Activated CD4-positive, CD25-positive, alpha-beta regulatory T cell treated with anti-CD3 and anti-CD28 coated beads, Interleukin-2, amount 50 U/mL, for 24 hours (primary cell): ENCODE measurements around the gene SERBP1.

Experiments
- ATAC-seq, 2 donors: fragments of 150-1000 bp; cut with Tn5 transposase; one replicate each; pipeline ENCODE4 v1.10.0; 2021; ENCODE audit warnings: mild to moderate bottlenecking in 1 of 2, moderate library complexity in 1 of 2

The SERBP1 gene

DNA sequence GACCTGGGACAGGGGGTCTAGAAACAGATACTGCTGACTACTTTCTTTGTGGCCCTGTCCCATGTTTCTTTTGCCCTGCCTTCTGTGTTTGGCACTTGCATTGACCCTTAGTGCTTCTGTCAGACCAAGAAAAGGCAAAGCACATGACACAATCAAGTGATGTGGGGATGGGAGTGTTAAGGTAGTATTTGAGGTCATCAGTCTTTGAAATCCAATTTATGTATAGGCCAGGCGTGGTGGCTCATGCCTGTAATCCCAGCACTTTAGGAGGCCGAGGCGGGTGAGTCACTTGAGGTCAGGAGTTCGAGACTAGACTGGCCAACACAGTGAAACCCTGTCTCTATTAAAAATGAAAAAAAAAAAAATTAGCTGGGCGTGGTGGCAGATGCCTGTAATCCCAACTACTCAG lies 26.0 kb downstream of the SERBP1 start:
- ATAC-seq = no peak

DNA sequence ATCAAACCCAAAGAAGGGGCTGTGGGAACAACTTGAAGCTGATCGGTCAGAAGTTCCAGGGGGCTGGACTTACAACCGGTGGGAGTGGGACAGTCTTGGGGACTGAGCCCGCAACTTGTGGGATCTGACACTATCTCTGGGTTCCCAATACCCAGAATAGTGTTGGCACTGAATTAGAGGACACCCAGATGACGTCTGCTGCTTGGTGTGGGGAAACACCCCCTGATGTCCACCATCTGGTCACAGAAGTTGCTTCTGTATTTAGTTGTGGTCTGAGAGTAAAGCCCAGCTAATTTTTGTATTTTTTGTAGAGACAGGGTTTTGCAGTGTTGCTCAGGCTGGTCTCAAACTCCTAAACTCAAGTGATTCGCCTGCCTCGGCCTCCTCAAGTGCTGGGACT lies 28.8 kb downstream of the SERBP1 start:
- ATAC-seq = no peak

DNA sequence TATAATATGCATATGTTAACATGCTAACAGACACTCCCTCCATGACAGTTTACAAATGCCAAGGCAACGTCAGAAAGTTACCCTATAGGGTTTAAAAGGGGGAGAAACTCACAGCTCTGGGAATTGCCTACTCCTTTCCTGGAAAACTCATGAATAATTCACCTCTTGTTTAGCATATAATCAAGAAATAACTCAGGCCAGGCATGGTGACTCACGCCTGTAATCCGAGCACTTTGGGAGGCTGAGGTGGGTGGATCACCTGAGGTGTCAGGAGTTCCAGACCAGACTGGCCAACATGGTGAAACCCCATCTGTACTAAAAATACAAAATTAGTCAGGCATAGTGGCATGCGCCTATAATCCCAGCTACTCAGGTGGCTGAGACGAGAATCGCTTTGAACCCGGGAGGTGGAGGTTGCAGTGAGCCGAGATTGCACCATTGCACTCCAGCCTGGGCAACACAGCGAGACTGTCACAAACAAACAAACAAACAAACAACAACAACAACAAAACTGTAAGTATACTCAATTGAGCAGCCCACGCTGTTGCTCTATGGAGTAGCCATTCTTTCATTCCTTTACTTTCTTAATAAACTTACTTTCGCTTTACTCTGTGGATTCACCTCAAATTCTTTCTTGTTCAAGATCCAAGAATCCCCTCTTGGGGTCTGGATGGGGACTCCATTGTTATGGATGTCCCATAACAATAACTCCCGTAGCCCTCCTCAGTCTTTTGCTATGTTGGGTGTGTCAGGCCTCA lies 30.0 kb downstream of the SERBP1 start:
- ATAC-seq = peak; percentile 74 to 75

DNA sequence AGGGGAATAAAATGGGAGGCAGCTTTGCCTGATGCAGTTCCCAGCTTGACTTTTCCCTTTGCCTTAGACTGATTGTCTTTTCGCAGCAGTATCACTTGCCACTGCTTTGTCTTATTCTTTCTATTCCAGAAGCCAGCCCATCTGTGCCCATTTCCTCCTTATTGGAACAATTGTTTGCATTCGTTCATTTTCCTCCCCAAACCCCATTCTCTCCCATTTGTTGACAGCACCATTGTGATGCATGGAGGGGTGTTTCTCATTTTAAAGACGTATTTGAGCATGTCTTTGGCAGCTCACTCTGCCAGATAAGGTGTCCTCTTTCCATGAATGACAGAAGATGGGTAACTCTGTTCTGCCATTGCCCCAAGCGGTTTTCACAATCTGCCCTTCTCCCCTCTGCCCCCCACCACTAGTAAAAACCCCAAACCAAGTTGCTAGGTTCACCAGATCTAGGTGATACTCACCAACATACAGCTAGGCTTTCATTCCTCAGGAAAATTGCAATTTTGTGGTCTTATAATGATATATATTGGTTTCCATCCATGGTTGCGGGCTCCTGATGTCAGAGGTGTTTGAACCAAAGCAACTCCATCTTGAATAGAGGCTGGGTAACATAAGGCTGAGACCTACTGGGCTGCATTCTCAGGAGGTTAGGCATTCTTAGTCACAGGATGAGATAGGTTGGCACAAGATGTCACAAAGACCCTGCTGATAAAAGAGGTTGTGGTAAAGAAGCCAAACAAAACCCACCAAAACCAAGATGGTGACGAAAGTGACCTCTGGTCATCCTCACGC lies 30.8 kb downstream of the SERBP1 start:
- peak; percentile 15 to 22 for ATAC-seq

DNA sequence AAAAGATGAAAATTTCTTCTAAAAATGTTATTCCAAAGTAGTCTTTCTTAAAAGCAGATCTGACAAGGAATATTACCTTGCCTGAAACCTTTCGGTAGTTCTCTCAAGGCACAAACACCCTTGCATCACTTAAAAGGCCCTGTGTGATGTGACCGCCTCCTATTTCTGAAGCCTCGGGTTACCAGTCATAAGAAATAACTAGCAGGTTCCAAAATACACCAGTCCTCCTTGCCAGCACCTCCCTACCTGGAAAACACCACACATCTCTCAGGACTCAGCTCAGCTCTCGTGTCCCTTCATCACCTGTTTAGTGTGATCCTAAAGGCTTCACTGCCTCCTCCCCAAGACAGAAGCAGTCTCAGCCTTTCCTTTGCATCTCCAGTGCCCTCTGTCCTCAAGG lies 35.7 kb downstream of the SERBP1 start:
- no peak for ATAC-seq

GRCh38 chr1:67393737-67394136 lies 36.5 kb downstream of the SERBP1 start:
- ATAC-seq = no peak

DNA sequence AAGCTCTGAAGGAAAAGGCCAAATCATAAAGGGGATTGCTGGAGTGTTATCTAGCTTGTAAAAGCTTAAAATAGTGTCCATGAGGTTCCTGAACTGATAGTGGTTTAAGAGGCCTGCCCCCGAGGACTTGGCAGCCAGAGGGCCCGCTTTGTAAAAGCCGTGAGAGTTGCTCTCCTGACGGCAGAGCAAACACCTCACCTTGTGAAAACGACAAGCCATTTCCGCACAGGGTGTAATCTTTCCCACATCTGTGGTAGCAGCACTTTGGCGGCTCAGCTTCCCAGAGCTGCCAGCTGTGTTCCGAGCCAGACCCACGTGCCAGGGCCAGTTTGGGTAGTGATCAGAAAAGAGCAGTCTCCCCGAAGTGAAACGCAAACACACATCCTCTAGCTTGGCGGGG lies 37.0 kb downstream of the SERBP1 start:
- ATAC-seq = no peak

GRCh38 chr1:67390041-67390887 lies 39.9 kb downstream of the SERBP1 start:
- ATAC-seq = no peak

DNA sequence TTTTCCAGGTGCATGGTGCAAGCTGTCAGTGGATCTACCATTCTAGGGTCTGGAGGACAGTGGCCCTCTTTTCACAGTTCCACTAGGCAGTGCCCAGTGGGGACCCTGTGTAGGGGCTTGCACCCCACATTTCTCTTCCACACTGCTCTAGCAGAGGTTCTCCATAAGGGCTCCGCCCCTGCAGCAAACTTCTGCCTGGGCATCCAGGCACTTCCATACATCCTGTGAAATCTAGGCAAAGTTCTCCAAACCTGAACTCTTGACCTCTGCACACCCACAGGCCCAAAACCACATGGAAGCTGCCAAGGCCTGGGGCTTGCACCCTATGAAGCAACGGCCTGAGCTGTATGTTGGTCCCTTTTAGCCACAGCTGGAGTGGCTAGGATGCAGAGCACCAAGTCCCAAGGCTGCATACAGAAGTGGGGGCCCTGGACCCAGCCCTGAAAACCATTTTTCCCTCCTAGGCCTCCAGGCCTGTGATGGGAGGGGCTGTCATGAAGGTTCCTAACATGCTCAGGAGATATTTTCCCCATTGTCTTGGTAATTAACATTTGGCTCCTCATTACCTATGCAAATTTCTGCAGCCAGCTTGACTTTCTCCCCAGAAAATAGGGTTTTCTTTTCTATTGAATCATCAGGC lies 46.1 kb downstream of the SERBP1 start:
- ATAC-seq = no peak

GRCh38 chr1:67382292-67382691 lies 47.9 kb downstream of the SERBP1 start:
- ATAC-seq = no peak

DNA sequence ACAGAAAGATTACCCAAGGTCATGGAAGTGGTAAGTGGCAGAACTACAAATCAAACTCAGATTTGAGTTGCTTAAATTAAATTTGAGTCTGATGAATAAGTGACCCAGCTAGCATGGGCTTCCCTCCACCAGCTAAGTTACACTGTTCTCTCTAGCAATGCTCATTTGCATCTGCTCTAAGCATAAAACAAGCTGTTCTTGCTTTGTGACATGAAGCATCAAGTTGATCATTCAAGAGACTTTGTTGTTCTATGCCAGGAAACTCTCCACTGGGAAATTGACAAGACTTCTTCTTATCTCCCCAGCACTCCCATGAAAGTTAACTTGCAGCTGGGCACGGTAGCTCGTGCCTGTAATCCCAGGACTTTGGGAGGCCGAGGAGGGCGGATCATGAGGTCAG lies 49.0 kb downstream of the SERBP1 start:
- ATAC-seq = no peak

DNA sequence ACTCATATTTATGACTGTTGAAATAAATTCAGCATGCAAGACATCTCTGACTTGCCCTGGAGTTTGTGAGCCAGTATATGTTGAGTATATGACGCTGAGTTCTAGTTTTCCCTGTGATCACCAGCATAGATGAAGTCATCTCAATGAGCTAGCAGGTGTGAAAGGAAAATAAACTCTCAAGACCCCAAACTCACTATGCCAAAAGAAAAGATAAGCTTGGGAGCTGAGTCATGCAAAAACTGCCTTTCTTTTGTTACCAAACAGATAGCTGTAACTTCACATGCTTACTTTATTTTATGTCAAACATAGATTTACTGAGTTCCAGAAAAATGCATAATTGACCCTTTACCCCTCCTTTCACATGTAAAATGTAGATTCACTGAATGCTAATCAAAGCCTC lies 52.9 kb downstream of the SERBP1 start:
- no peak for ATAC-seq

DNA sequence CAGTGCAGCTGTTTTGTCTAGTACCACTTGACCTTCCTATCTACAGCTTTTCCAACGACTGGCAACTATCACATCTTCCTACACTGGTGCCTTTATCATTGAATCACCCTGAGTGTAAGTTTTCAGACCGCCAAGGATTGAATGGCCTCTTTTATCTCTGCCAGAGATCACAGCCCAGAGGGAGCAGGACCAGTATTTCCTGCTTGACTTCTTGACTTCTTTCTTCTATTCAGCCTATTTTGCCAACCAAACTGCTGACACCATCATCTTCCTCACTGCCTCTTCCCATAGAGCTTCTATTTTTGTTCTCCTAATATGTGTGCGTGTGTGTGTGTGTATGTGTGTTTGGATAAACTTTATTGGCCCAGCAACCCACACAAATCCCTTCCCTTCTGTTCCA lies 53.8 kb downstream of the SERBP1 start:
- ATAC-seq = no peak

DNA sequence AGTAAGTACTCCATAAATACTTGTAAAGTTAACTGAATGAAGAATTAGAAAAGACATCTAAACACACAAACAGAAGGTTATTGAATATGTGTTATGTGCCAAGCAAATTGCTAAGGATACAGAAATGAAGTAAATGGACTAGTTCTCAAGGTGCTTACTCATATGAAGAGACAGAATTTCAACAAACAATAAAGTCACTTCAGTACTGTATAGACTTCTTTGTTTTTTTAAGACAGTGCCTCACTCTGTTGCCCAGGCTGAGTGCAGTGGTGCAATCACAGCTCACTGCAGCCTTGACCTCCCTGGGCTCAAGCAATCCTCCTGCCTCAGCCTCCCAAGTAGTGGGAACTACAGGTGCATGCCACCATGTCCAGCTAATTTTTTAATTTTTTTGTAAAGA lies 57.3 kb downstream of the SERBP1 start:
- peak; percentile 28 to 62 for ATAC-seq

- no peak for ATAC-seq
Observed at GRCh38 chr1:67372136-67372535, 58.1 kb downstream of the SERBP1 start.

- no peak for ATAC-seq
Observed at GRCh38 chr1:67371681-67372080, 58.5 kb downstream of the SERBP1 start.

DNA sequence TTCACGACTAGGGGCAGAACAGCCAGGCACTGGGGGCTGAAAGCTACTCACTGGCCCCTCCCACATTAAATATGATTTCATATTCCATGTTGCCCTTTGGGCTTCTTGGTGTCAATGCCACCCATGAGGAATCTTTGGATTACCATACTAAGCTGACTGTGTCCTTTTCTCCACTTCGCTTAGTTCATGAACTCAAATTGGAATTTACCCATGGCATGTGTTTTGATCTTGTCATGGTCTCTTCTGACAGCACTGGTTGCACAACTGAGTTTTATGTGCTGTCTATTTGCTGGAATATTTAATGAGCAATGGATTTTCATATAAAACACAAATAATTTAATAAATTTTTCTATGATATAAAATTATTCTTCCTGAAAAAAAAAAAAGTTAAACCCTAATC lies 59.2 kb downstream of the SERBP1 start:
- ATAC-seq = no peak

GRCh38 chr1:67368046-67368514 lies 62.1 kb downstream of the SERBP1 start:
- ATAC-seq = no peak

DNA sequence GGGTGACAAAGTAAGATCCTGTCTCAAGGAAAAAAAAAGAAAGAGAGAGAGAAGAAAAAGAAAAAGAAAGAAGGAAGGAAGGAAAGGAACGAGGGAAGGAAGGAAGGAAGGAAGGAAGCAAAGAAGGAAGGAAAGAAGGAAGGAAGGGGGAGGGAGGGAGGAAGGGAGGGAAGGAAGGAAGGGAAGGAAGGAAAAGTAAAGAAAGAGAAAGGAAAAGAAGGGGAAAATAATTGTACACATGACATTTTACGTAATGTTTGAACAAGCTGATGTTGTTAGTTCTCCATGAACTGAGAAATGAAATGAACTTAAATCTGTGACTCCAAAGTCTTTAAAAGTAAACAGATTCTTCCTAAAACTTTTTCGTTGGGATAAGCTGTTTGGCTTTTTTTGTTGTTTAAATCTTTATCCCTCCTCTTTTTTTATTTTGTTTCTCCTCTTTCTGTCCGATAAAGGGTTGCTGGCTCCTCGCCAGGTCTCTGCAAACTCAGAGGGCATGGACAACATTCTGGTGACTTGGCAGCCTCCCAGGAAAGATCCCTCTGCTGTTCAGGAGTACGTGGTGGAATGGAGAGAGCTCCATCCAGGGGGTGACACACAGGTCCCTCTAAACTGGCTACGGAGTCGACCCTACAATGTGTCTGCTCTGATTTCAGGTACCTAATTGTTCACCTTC lies 62.7 kb downstream of the SERBP1 start:
- no peak for ATAC-seq

GRCh38 chr1:67361641-67362040 lies 68.6 kb downstream of the SERBP1 start:
- ATAC-seq = no peak

DNA sequence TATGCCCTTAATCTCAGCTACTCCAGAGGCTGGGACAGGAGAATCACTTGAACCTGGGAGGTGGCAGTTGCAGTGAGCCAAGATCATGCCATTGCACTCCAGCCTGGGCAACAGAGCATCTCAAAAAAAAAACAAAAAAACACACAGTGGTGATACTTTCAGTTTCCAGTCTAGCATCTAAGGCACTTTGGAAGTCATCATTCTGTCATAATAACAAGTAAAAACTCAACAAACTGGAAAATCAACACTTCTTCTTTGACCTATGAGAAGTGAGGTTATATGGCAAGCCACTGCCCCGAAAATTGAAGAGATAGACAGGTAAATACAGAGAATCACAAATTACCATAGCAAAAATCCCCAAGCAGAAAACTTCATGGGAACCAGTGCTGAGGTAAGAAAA lies 70.6 kb downstream of the SERBP1 start:
- ATAC-seq = peak in 1 of 2 donors; percentile 25
